ENCODE measurements around the gene TGFA.

DNA sequence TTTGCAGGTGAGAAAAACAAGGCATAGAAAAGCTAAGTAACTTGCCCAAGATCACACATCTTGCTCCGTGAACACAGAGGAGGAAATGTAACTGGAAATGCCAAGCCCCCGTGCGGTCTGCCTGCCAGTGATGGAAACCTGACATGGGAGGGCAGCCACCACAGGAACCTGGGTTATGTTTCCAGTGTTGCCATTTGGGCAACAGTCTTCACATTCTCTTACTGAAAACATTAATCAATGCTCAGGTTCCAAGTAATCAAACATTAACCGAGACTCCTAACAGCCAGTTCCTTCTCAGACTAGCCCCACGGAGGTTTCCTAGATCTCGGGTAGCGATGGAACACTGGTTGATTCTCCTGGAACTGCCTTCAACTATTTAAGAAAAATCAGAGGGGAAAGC is 2.5 kb downstream of the TGFA start:
- TF ChIP-seq, protein P1, sequence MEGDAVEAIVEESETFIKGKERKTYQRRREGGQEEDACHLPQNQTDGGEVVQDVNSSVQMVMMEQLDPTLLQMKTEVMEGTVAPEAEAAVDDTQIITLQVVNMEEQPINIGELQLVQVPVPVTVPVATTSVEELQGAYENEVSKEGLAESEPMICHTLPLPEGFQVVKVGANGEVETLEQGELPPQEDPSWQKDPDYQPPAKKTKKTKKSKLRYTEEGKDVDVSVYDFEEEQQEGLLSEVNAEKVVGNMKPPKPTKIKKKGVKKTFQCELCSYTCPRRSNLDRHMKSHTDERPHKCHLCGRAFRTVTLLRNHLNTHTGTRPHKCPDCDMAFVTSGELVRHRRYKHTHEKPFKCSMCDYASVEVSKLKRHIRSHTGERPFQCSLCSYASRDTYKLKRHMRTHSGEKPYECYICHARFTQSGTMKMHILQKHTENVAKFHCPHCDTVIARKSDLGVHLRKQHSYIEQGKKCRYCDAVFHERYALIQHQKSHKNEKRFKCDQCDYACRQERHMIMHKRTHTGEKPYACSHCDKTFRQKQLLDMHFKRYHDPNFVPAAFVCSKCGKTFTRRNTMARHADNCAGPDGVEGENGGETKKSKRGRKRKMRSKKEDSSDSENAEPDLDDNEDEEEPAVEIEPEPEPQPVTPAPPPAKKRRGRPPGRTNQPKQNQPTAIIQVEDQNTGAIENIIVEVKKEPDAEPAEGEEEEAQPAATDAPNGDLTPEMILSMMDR (conservative IDR thresholded peaks at IDR 0.05; ENCODE audit: low read length) = no peak
- TF ChIP-seq EZH2phosphoT487 (IDR thresholded peaks at IDR 0.05; ENCODE audit: borderline replicate concordance) = no peak
